PC-9 (cell line): ENCODE results near the gene TIAM2. TPM values are rescaled to one million over a fixed set of nuclear protein-coding genes. Genes with fewer than 3 reads are reported as not detected.

Experiments
- BruUV-seq: library from RNA; stranded (reverse); fragments of 400-500 nt; replicated peaks from 2 replicates; lab custom pipeline; 2021; lab: Mats Ljungman, UMichigan
- CTCF ChIA-PET: fragments of 300-600 bp; sonication (Branson Sonifier 250); formaldehyde crosslinking; loops from one replicate; lab custom pipeline; 2022; ENCODE audit warnings: antibody characterized with exemption; lab: Charles Lee
- POLR2A ChIA-PET: fragments of 300-600 bp; sonication (Branson Sonifier 250); formaldehyde crosslinking; loops from one replicate; lab custom pipeline; 2022; ENCODE audit warnings: antibody characterized with exemption; ENCODE audit not compliant: unreplicated experiment; lab: Charles Lee
- DNase-seq, 2 experiments: peaks; one replicate each; pipeline versions ENCODE4 v3.0.0 to v3.0.0-alpha.2; 2015 to 2022; ENCODE audit warnings: mixed read lengths in 1 of 2
- H2AFZ ChIP-seq: fragments of 200-600 bp; sonication (generic); 2 replicates; pipeline ENCODE4 v1.8.1; 2017; ENCODE audit warnings: antibody characterized with exemption
- H3F3A ChIP-seq: fragments of 200-600 bp; sonication (generic); 2 replicates; pipeline ENCODE4 v1.8.1; 2017; ENCODE audit warnings: antibody characterized with exemption, mild to moderate bottlenecking, low read depth; ENCODE audit not compliant: insufficient read depth
- H3K27ac ChIP-seq: fragments of 200-600 bp; sonication (generic); 2 replicates; pipeline ENCODE4 v1.6.1; 2016; ENCODE audit warnings: mixed run types
- H3K27me3 ChIP-seq: fragments of 200-600 bp; sonication (generic); 2 replicates; pipeline ENCODE4 v1.6.1; 2016; ENCODE audit warnings: low read depth, mixed run types; ENCODE audit not compliant: insufficient read depth
- H3K36me3 ChIP-seq: fragments of 200-600 bp; sonication (generic); 2 replicates; pipeline ENCODE4 v1.6.1; 2016; ENCODE audit warnings: low read depth, mixed run types
- H3K4me1 ChIP-seq: fragments of 200-600 bp; sonication (generic); replicated peaks from 2 replicates; pipeline ENCODE4 v1.6.1; 2016; ENCODE audit warnings: mixed run types; ENCODE audit not compliant: insufficient read depth
- H3K4me2 ChIP-seq: fragments of 200-600 bp; sonication (generic); 2 replicates; pipeline ENCODE4 v1.6.1; 2017; ENCODE audit warnings: mixed run types
- H3K4me3 ChIP-seq: fragments of 200-600 bp; sonication (generic); 2 replicates; pipeline ENCODE4 v1.6.1; 2016; ENCODE audit warnings: mixed run types
- H3K79me2 ChIP-seq: fragments of 200-600 bp; sonication (generic); 2 replicates; pipeline ENCODE4 v1.6.1; 2017; ENCODE audit warnings: low read depth, mixed run types
- H3K9me2 ChIP-seq: fragments of 200-600 bp; sonication (generic); 2 replicates; pipeline ENCODE4 v1.8.1; 2017; ENCODE audit warnings: mild to moderate bottlenecking; ENCODE audit not compliant: insufficient read depth
- H3K9me3 ChIP-seq: fragments of 200-600 bp; sonication (generic); 2 replicates; pipeline ENCODE4 v1.8.1; 2016; ENCODE audit warnings: low read depth; ENCODE audit not compliant: insufficient read depth
- H4K20me1 ChIP-seq: fragments of 200-600 bp; sonication (generic); 2 replicates; pipeline ENCODE4 v1.8.1; 2017; ENCODE audit not compliant: insufficient read depth
- EZH2 ChIP-seq: fragments of 200-600 bp; sonication (generic); IDR thresholded peaks from 2 replicates; pipeline ENCODE4 v1.8.0; 2017; ENCODE audit warnings: antibody characterized with exemption, low read depth
- intact Hi-C: fragments of 100-400 bp; cut with micrococcal nuclease; formaldehyde crosslinking; loops from one replicate; pipeline ENCODE4 v1.10.0; 2022; ENCODE audit not compliant: unreplicated experiment
- total RNA-seq: library from RNA; stranded (reverse); gene quantifications from 2 replicates; pipeline ENCODE4 v1.2.3, GENCODE V29; 2021
- TF ChIP-seq, protein P1 (sequence below): fragments of 200-600 bp; sonication (generic); conservative IDR thresholded peaks from 2 replicates; pipeline ENCODE4 v1.6.1; 2017; ENCODE audit warnings: mixed run types, antibody characterized with exemption, mild to moderate bottlenecking, moderate library complexity

Gene TIAM2
- total RNA-seq, 1 experiment from 2014 or later, result 11.4 TPM

DNA sequence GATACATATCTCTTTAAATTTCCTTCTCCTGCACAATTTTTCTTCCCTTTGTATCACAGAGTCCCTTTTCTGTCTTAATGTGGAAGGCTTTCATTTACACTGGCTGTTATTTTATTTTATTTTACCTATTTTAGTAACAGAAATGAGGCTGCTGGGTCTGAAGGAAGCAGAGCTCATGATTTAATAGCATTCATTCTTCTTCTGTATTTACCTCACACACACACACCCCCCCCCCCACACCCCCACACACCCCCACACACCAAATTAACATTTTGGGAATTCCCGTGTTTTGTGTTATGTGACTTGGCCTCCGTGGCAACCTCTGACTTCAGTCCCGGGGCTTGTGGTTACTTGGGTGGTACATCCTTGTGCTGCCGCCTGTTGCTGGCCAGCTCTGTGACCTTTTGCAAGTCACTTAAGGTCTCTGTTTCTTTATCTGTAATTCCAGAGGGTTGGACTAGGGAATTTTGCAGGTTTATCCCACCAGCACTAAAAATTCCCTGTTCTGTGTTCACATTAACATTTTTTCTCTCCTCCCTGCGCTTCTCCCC lies 108.8 kb downstream of the TIAM2 start:
- peaks cover 7% of the 10 kb centered on the region; the same call in 1 of the 2 replicates for H3F3A ChIP-seq
- TF ChIP-seq, protein P1, sequence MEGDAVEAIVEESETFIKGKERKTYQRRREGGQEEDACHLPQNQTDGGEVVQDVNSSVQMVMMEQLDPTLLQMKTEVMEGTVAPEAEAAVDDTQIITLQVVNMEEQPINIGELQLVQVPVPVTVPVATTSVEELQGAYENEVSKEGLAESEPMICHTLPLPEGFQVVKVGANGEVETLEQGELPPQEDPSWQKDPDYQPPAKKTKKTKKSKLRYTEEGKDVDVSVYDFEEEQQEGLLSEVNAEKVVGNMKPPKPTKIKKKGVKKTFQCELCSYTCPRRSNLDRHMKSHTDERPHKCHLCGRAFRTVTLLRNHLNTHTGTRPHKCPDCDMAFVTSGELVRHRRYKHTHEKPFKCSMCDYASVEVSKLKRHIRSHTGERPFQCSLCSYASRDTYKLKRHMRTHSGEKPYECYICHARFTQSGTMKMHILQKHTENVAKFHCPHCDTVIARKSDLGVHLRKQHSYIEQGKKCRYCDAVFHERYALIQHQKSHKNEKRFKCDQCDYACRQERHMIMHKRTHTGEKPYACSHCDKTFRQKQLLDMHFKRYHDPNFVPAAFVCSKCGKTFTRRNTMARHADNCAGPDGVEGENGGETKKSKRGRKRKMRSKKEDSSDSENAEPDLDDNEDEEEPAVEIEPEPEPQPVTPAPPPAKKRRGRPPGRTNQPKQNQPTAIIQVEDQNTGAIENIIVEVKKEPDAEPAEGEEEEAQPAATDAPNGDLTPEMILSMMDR, result no peak
- no peak for TF ChIP-seq EZH2
- H3K9me2 ChIP-seq, result no peaks in the 10 kb centered on the region
- BruUV-seq, result no TSS peak
- no peaks in the 10 kb centered on the region for H4K20me1 ChIP-seq
- DNase-seq, result no peak
- H3K9me3 ChIP-seq, result no peaks in the 10 kb centered on the region; the same call in 1 of the 2 replicates
- intact Hi-C loops, result loop anchor here (1.0 kb wide), 1 partner anchor 19 kb away; no protein-coding TSS in a partner anchor
- no peak overlapping the region for H3K27ac ChIP-seq
- H3K4me3 ChIP-seq, result no peak overlapping the region
- no peak overlapping the region for H2AFZ ChIP-seq
- POLR2A ChIA-PET, result no interaction called here
- H3K36me3 ChIP-seq, result no peaks in the 10 kb centered on the region
- H3K27me3 ChIP-seq, result no peaks in the 10 kb centered on the region
- H3K79me2 ChIP-seq, result no peaks in the 10 kb centered on the region
- H3K4me2 ChIP-seq, result no peak overlapping the region
- CTCF ChIA-PET, result no interaction called here
- peaks cover 4% of the 10 kb centered on the region; the same call in 1 of the 2 replicates for H3K4me1 ChIP-seq

DNA sequence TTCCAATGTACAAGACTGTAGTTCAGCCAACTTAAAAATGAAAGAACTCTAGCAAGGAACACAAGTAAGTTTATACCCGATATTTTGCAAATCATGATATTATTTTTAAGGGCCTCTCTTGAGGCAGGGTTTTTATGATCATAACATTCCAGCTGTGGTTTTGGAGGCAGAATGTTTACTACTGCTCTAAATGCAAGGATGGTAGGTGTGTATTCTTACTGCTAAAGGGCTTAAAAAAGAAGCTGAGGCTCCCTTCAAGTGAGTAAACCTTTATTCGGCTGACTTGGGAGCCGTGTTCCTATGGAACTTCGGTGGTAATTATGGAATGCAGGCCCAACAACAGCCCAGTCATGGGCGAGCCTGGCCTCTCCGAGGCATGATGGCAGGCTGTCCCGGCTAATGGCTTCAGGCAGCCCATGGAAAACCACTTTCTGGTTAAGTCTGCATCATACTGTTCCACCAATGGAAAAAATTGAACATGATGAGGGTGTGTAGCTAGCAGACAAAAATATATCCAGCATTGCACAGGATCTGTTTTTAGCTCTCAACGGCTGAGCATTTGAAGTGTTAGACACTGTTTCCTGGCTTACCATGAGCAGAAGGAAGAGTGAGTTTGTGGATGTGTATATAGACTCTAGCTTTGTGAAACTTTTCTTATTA lies 111.5 kb downstream of the TIAM2 start:
- intact Hi-C loops, result no loop called here
- TF ChIP-seq, protein P1, result no peak
- no peak for TF ChIP-seq EZH2
- H3F3A ChIP-seq, result peaks cover 7% of the 10 kb centered on the region; the same call in 1 of the 2 replicates
- ChIA-PET CTCF (no interaction called here), POLR2A (no interaction called here)
- no peak overlapping the region for H2AFZ ChIP-seq
- no TSS peak for BruUV-seq
- H3K9me3 ChIP-seq, result no peaks in the 10 kb centered on the region
- H4K20me1 ChIP-seq, result no peaks in the 10 kb centered on the region
- no peak overlapping the region for H3K4me2 ChIP-seq
- no peaks in the 10 kb centered on the region for H3K79me2 ChIP-seq
- H3K4me1 ChIP-seq, result peaks cover 4% of the 10 kb centered on the region; the same call in 1 of the 2 replicates
- DNase-seq, result no peak
- H3K4me3 ChIP-seq, result no peak overlapping the region
- no peaks in the 10 kb centered on the region for H3K36me3 ChIP-seq
- no peaks in the 10 kb centered on the region for H3K27me3 ChIP-seq
- no peak overlapping the region for H3K27ac ChIP-seq
- no peaks in the 10 kb centered on the region for H3K9me2 ChIP-seq

DNA sequence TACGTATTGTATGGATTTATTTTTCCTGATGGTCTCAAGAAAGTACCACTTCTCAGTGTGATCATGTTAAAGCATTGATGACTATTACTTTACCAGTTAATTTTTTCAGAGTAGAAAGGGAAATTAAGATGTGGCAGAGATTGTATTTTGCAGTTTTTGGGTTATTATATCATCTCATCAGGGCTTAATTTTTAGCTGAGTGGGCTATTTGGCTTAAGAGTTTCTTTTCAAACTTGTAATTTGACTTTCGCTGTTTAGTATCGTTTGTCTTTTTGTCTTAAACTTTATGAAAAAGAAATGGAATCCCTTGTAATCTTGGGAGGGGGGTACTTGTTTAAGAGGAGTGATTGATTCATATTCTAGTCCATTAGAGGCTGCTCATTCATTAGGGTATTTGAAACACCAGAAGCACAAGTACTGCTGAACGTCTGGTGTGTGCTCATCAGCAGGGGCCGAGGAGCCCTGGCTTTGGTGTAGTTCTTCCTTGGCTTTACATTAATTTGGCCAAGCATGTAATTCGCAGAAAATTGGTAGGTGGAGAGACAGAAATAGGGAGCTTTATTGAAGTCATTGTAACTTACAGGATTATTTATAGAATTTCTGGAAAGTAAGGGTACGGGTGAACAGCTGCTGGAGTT lies 112.4 kb downstream of the TIAM2 start:
- Histone ChIP-seq H3K27ac (no peak overlapping the region), H3K27me3 (no peaks in the 10 kb centered on the region), H3K9me3 (no peaks in the 10 kb centered on the region), H3K4me3 (no peak overlapping the region), H3F3A (peaks cover 7% of the 10 kb centered on the region; the same call in 1 of the 2 replicates), H2AFZ (no peak overlapping the region), H3K9me2 (no peaks in the 10 kb centered on the region), H3K4me1 (peaks cover 4% of the 10 kb centered on the region; the same call in 1 of the 2 replicates), H4K20me1 (no peaks in the 10 kb centered on the region), H3K36me3 (no peaks in the 10 kb centered on the region), H3K79me2 (no peaks in the 10 kb centered on the region), H3K4me2 (no peak overlapping the region)
- intact Hi-C loops, result no loop called here
- no peak for DNase-seq
- POLR2A ChIA-PET, result no interaction called here
- no peak for TF ChIP-seq EZH2
- TF ChIP-seq, protein P1, result no peak
- CTCF ChIA-PET, result interaction anchor here (0.5 kb wide), 1 partner anchor 9 kb away, joined by 3 read pairs; no protein-coding TSS in a partner anchor
- BruUV-seq, result no TSS peak
